MM.1S (cell line): Measurements from ENCODE around the gene ZNG1A.

ENCODE experiments used
- CTCF ChIP-seq: fragments of 300-600 bp; sonication (generic); IDR thresholded peaks from 2 replicates; pipeline ENCODE4 v1.5.1; 2016; ENCODE audit warnings: antibody characterized with exemption, low read length, mixed read lengths
- EZH2 ChIP-seq: fragments of 300-600 bp; sonication (generic); optimal IDR thresholded peaks from 2 replicates; pipeline ENCODE3; 2017; ENCODE audit warnings: low read depth, mild to moderate bottlenecking, antibody characterized with exemption, low read length, mixed read lengths

DNA sequence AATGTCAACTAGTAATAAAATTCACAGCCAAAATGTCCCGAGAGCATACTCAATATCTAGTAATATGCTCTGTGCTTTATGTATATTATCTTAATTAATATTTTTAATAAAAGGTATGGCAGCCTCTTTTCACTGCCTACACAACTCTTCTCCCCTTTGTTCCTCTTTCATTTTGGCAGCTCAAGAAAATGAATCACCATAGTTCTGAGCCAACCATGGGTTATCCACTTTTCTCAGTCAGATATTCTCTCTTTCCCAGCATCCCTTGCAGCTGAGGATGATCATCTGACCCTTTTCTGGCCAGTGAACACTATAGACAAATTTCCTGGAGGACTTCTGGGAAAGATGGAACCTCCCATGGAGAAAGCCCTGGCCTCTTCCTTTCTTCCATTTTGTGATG is 27.6 kb upstream of the ZNG1A start:
- no peak for TF ChIP-seq CTCF
- TF ChIP-seq EZH2: no peak
